Activated CD4-positive, alpha-beta T cell treated with anti-CD3 and anti-CD28 coated beads, Interleukin-2, Interleukin-6, amounts not matched to agents 100 ng/mL and 50 ng/mL, durations not matched to agents 16 hours and 8 hours (primary cell): Measurements from ENCODE around the gene TCF7L2.

Experiments
- DNase-seq: peaks from one replicate; pipeline ENCODE4 v3.0.0-alpha.2; 2020

TCF7L2 gene

GRCh38 chr10:113000876-113001598, 51.0 kb downstream of the TCF7L2 start:
- no peak for DNase-seq

- DNase-seq = no peak
Measured at GRCh38 chr10:113001599-113002448, 51.8 kb downstream of the TCF7L2 start.

- DNase-seq = no peak
Measured at GRCh38 chr10:113002449-113002777, 52.4 kb downstream of the TCF7L2 start.

GRCh38 chr10:113003052-113003451, 53.0 kb downstream of the TCF7L2 start:
- DNase-seq = no peak

- DNase-seq = no peak
Measured at GRCh38 chr10:113004069-113004618, 54.1 kb downstream of the TCF7L2 start.

GRCh38 chr10:113005380-113005779, 55.3 kb downstream of the TCF7L2 start:
- DNase-seq = no peak

- DNase-seq = no peak
Measured at GRCh38 chr10:113006656-113007342, 56.8 kb downstream of the TCF7L2 start.

GRCh38 chr10:113007343-113007771, 57.3 kb downstream of the TCF7L2 start:
- peak; percentile 44 for DNase-seq

- no peak for DNase-seq
Measured at GRCh38 chr10:113007821-113008220, 57.8 kb downstream of the TCF7L2 start.

GRCh38 chr10:113011592-113012374, 61.7 kb downstream of the TCF7L2 start:
- no peak for DNase-seq

- no peak for DNase-seq
Measured at GRCh38 chr10:113015201-113015600, 65.2 kb downstream of the TCF7L2 start.

- no peak for DNase-seq
Measured at GRCh38 chr10:113017376-113017775, 67.3 kb downstream of the TCF7L2 start.

GRCh38 chr10:113018034-113018433, 68.0 kb downstream of the TCF7L2 start:
- DNase-seq = no peak

GRCh38 chr10:113019096-113019495, 69.0 kb downstream of the TCF7L2 start:
- DNase-seq = no peak

- DNase-seq = no peak
Measured at GRCh38 chr10:113019692-113020474, 69.8 kb downstream of the TCF7L2 start.

- DNase-seq = no peak
Measured at GRCh38 chr10:113020475-113020753, 70.4 kb downstream of the TCF7L2 start.

- no peak for DNase-seq
Measured at GRCh38 chr10:113020838-113021237, 70.8 kb downstream of the TCF7L2 start.

GRCh38 chr10:113021268-113022040, 71.4 kb downstream of the TCF7L2 start:
- DNase-seq = no peak

GRCh38 chr10:113022265-113022664, 72.2 kb downstream of the TCF7L2 start:
- no peak for DNase-seq

- no peak for DNase-seq
Measured at GRCh38 chr10:113023017-113023416, 73.0 kb downstream of the TCF7L2 start.

- no peak for DNase-seq
Measured at GRCh38 chr10:113024930-113025329, 74.9 kb downstream of the TCF7L2 start.
